ENCODE results near the gene ATP9A.
"Not testable (repeated sequence)": the region's sequence is repeated elsewhere in the genome, so short reads cannot be mapped to it uniquely, and the experiment has no call there.

DNA sequence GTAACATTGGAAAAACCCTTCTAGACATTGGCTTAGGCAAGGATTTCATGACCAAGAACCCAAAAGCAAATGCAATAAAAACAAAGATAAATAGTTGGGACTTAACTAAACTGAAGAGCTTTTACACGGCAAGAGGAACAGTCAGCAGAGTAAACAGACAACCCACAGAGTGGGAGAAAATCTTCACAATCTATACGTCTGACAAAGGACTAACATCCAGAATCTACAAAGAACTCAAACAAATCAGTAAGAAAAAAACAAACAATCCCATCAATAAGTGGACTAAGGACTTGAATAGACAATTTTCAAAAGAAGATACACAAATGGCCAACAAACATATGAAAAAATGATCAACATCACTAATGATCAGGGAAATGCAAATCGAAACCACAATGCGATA lies 45.9 kb downstream of the ATP9A start:
- TF ChIP-seq, protein P1, sequence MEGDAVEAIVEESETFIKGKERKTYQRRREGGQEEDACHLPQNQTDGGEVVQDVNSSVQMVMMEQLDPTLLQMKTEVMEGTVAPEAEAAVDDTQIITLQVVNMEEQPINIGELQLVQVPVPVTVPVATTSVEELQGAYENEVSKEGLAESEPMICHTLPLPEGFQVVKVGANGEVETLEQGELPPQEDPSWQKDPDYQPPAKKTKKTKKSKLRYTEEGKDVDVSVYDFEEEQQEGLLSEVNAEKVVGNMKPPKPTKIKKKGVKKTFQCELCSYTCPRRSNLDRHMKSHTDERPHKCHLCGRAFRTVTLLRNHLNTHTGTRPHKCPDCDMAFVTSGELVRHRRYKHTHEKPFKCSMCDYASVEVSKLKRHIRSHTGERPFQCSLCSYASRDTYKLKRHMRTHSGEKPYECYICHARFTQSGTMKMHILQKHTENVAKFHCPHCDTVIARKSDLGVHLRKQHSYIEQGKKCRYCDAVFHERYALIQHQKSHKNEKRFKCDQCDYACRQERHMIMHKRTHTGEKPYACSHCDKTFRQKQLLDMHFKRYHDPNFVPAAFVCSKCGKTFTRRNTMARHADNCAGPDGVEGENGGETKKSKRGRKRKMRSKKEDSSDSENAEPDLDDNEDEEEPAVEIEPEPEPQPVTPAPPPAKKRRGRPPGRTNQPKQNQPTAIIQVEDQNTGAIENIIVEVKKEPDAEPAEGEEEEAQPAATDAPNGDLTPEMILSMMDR (IDR thresholded peaks at IDR 0.05; ENCODE audit: insufficient read depth, low read length) = not testable (repeated sequence)
- TF ChIP-seq POLR2AphosphoS5 (IDR thresholded peaks at IDR 0.05; ENCODE audit: low read depth); GABPA (IDR thresholded peaks at IDR 0.05; ENCODE audit: low read depth); SPI1 (IDR thresholded peaks at IDR 0.05; ENCODE audit: borderline replicate concordance, low read depth): not testable (repeated sequence)
- TF ChIP-seq, protein P2, sequence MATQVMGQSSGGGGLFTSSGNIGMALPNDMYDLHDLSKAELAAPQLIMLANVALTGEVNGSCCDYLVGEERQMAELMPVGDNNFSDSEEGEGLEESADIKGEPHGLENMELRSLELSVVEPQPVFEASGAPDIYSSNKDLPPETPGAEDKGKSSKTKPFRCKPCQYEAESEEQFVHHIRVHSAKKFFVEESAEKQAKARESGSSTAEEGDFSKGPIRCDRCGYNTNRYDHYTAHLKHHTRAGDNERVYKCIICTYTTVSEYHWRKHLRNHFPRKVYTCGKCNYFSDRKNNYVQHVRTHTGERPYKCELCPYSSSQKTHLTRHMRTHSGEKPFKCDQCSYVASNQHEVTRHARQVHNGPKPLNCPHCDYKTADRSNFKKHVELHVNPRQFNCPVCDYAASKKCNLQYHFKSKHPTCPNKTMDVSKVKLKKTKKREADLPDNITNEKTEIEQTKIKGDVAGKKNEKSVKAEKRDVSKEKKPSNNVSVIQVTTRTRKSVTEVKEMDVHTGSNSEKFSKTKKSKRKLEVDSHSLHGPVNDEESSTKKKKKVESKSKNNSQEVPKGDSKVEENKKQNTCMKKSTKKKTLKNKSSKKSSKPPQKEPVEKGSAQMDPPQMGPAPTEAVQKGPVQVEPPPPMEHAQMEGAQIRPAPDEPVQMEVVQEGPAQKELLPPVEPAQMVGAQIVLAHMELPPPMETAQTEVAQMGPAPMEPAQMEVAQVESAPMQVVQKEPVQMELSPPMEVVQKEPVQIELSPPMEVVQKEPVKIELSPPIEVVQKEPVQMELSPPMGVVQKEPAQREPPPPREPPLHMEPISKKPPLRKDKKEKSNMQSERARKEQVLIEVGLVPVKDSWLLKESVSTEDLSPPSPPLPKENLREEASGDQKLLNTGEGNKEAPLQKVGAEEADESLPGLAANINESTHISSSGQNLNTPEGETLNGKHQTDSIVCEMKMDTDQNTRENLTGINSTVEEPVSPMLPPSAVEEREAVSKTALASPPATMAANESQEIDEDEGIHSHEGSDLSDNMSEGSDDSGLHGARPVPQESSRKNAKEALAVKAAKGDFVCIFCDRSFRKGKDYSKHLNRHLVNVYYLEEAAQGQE (IDR thresholded peaks at IDR 0.05; ENCODE audit: insufficient replicate concordance, low read depth) = not testable (repeated sequence)

All from HL-60 (cell line).